ENCODE data around the gene POLR2E. TPM values are rescaled to one million over a fixed set of nuclear protein-coding genes. Genes with fewer than 3 reads are reported as not detected.

Gene POLR2E
- total RNA-seq, 2 experiments from 2014 or later: 171 to 229 TPM

DNA sequence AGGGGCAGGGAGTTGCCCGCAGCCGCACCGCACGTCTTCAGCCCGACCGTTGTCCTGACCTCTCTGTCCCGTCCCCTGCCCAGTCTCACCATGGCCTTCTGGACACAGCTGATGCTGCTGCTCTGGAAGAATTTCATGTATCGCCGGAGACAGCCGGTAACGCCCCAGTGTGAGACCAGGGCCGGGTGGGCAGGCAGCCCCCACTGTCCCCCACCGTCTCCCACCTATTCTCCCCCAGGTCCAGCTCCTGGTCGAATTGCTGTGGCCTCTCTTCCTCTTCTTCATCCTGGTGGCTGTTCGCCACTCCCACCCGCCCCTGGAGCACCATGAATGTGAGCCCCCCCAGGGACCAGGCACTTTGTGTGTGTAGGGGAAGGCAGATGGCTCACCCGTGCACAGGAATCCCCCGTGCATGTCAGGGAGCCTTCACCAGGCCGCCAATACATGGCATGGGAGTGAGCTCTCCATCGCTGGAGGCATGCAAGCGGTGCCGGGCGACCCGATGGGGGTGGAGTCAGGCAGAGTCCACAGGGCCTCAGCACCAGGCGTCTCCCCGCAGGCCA lies 53.8 kb downstream of the POLR2E start:
- POLR2A ChIA-PET: interaction anchor here (0.6 to 0.9 kb wide), 2 partner anchors 13 to 18 kb away, joined by 3 to 4 read pairs; no protein-coding TSS in a partner anchor
- DNase-seq: no peak
- Mint-ChIP-seq H3K36me3 (ENCODE audit: low read depth) (peaks cover 16% of the 10 kb centered on the region), H3K9me3 (ENCODE audit: low read depth) (no peaks in the 10 kb centered on the region), H3K4me1 (peaks cover 34% of the 10 kb centered on the region), H3K4me3 (peak overlapping the region; percentile 86), H3K27ac (no peak overlapping the region), H3K27me3 (no peaks in the 10 kb centered on the region)
- no peak for ATAC-seq
- CTCF ChIA-PET: interaction anchor here (0.5 to 1.0 kb wide), 4 partner anchors 15 to 246 kb away, joined by 3 to 6 read pairs (median 4); partner anchors contain the start of gene CNN2
- intact Hi-C loops (cut with DNase I, micrococcal nuclease): loop anchor here (2.0 kb wide), 2 partner anchors 21 to 199 kb away; partner anchors contain the start of genes ATP5F1D (in 1 of the 2), RNU6-2 (in 1 of the 2) and TMEM259 (in 1 of the 2)

DNA sequence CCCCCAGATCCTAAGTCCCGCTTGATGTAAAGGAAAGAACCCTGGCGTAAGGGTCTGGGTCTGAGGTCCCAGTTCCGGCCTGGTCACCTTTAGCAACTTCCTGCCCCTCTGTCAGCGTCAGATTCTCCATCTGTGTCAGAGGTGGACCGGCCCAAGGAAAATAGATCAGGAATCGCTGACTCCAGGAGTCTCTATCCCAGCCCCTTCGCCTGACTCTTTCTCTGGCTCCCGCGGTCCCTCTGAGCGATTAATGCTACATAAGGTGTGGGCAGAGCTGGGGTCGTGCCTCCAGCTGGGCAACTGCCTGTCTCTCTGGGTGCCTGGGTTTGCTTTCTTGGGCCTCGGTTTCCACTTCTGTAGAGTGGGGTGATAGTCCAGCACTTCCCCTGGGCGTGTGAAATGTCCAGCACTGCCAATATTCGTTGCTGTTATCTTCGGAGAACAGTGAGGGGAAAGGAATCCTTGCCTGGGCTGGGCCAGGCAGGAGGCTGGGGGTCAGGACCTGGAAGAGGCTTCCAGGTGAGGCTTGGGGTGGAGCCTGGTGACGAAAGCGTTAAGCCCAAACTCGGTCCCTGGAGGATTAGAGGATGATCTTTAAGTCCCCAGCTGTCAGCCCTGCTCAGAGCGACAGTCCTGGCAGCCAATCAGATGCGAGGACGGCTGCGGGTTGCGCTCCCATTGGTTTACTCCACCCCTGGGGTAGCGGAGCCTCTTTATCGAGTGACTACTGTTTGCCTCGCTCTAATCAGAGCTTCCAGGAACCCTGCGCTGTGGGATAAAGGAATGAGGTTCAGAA lies 54.5 kb downstream of the POLR2E start:
- peak; percentile 95 for DNase-seq
- peak; percentile 67 for ATAC-seq
- no peaks in the 10 kb centered on the region for H3K9me3 Mint-ChIP-seq (ENCODE audit: low read depth)
- peak overlapping the region; percentile 59 for H3K27ac Mint-ChIP-seq
- H3K4me3 Mint-ChIP-seq: peak overlapping the region; percentile 86
- peaks cover 34% of the 10 kb centered on the region for H3K4me1 Mint-ChIP-seq
- ChIA-PET POLR2A (interaction anchor here (0.6 to 1.1 kb wide), 7 partner anchors 12 to 24 kb away, joined by 3 to 4 read pairs (median 3); partner anchors contain the start of genes CNN2 and RNU6-2), CTCF (interaction anchor here (0.5 to 1.3 kb wide), 7 partner anchors 14 to 245 kb away, joined by 3 to 7 read pairs (median 4); partner anchors contain the start of gene CNN2)
- H3K36me3 Mint-ChIP-seq (ENCODE audit: low read depth): peaks cover 22% of the 10 kb centered on the region
- intact Hi-C loops (cut with DNase I, micrococcal nuclease): loop anchor here (1.0 to 2.0 kb wide), 6 partner anchors 12 to 200 kb away; partner anchors contain the start of genes RNU6-2 (in 2 of the 2), TMEM259 (in 2 of the 2), ARHGAP45 (in 1 of the 2) and ATP5F1D (in 1 of the 2)
- H3K27me3 Mint-ChIP-seq: no peaks in the 10 kb centered on the region

DNA sequence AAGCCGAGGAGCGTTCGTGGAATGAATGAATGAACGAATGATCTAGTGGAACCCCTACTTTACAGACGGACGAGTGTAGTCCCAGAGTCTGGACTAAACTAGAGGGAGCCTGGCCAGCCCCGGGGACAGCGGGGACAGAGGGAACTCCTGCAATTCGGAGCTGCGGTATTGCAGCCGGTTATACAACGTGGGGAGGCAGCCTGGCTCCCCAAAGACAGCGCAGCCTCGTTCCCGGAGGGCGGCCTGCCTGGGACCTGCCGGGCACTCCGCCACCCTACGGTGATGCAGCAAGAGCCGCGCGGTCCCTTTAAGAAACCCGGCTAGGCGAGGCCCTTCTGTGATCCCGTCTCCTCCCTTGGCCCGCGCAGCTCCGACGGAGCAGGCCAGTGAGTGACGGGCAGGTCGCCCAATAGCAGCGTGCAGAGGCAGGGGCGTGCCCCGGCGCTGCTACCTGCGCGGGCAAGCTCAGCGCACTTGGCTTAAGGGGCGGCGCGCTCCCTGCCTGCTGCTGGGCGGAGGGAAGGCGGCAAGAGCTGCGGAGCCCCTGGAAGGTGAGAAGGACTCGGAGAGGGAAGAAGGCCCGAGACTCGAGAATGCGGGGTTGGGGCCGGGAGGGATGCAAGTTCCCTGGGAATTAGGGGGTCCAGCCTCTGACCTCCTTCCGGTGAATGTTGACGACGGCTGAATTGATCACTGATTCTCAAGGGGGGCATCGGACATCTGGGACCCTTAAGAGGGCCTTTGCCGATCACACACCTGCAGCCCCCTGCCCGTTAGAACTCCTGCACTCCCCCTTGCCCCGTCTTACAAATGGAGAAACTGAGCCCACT lies 55.3 kb downstream of the POLR2E start, which contains the start of gene ABCA7:
Gene ABCA7, plus strand, starts transcription at position 462 of the 830 bp plus-strand sequence. CDS start 1,255 bp downstream, outside the sequence.
- H3K4me1 Mint-ChIP-seq: peaks cover 34% of the 10 kb centered on the region
- intact Hi-C loops (cut with DNase I, micrococcal nuclease): loop anchor here (1.0 to 2.0 kb wide), 6 partner anchors 12 to 201 kb away; partner anchors contain the start of genes RNU6-2 (in 2 of the 2), TMEM259 (in 2 of the 2), ARHGAP45 (in 1 of the 2) and ATP5F1D (in 1 of the 2)
- peak within 1 kb of the TSS; percentile 74 for H3K27ac Mint-ChIP-seq
- ATAC-seq (peak; percentile 96), DNase-seq (peak; percentile 100)
- H3K9me3 Mint-ChIP-seq (ENCODE audit: low read depth): no peaks in the 10 kb centered on the region
- H3K4me3 Mint-ChIP-seq: peak within 1 kb of the TSS; percentile 86
- peaks cover 26% of the 10 kb centered on the region for H3K36me3 Mint-ChIP-seq (ENCODE audit: low read depth)
- ChIA-PET POLR2A (interaction anchor here (0.6 to 1.1 kb wide), 6 partner anchors 11 to 683 kb away, joined by 3 to 4 read pairs (median 4); partner anchors contain the start of genes CNN2 and RNU6-2), CTCF (interaction anchor here (0.6 to 1.3 kb wide), 6 partner anchors 15 to 486 kb away, joined by 3 to 7 read pairs (median 4); no protein-coding TSS in a partner anchor)
- no peaks in the 10 kb centered on the region for H3K27me3 Mint-ChIP-seq

DNA sequence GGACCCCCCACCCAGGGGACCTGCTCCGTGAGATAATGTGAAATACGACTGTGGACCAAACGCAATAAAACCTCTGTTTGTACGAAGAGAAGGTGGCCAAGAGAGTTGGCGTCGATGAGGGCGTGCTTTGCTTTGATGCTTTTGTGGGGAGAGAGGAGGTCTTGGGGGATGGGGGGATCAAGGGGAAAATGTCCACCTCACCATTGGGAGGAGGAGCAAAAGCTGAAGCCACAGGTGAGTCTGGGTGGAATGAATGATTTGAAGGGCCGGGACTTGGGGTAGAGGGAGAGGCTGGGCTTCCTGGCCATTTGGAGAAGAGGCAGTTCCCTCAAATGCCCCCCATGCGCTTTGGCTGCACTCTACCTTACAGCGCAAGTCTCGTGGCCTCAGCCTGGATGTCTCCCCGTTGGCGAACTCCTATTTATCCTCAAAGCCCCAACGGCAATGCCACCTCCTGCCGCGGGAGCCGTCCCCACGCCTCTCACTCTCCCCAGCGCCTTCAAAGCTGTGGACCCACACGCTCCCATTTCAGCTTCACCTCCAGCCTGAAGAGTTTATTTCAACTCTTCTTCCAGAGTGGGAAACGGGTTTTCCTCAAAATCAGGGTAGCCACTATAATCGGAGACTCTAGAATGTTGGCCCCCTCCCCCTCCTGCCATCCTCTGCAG lies 56.1 kb downstream of the POLR2E start:
- Mint-ChIP-seq H3K36me3 (ENCODE audit: low read depth) (peaks cover 26% of the 10 kb centered on the region), H3K27me3 (no peaks in the 10 kb centered on the region), H3K9me3 (ENCODE audit: low read depth) (no peaks in the 10 kb centered on the region), H3K27ac (peak overlapping the region; percentile 74), H3K4me3 (peak overlapping the region; percentile 86), H3K4me1 (peaks cover 34% of the 10 kb centered on the region)
- ChIA-PET POLR2A (interaction anchor here (0.6 to 1.1 kb wide), 6 partner anchors 10 to 684 kb away, joined by 3 to 4 read pairs (median 4); partner anchors contain the start of genes CNN2 and RNU6-2), CTCF (interaction anchor here (0.7 to 1.7 kb wide), 7 partner anchors 8 to 486 kb away, joined by 3 to 7 read pairs (median 3); no protein-coding TSS in a partner anchor)
- intact Hi-C loops (cut with DNase I, micrococcal nuclease): no loop called here
- ATAC-seq (no peak), DNase-seq (no peak)

DNA sequence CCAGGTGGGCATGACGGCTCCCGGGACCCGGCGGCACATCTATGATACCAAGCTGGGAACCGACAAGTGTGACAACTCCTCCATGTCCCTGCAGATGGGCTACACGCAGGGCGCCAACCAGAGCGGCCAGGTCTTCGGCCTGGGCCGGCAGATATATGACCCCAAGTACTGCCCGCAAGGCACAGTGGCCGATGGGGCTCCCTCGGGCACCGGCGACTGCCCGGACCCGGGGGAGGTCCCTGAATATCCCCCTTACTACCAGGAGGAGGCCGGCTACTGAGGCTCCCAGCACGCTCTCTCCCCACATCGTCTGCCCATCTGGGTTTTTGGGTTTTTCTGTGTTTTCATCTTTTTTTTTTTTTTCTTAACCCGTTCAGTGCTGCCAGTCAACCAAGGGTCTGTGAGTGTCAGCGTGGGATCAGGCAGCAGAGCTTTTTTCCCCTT lies 57.5 kb downstream of the POLR2E start:
- ATAC-seq (no peak), DNase-seq (no peak)
- Mint-ChIP-seq H3K27me3 (no peaks in the 10 kb centered on the region), H3K4me1 (peaks cover 38% of the 10 kb centered on the region), H3K27ac (peak overlapping the region; percentile 80), H3K4me3 (peak overlapping the region; percentile 52), H3K36me3 (ENCODE audit: low read depth) (peaks cover 34% of the 10 kb centered on the region), H3K9me3 (ENCODE audit: low read depth) (no peaks in the 10 kb centered on the region)
- ChIA-PET POLR2A (interaction anchor here (0.9 to 1.1 kb wide), 2 partner anchors 16 to 44 kb away, joined by 4 to 7 read pairs; partner anchors contain the start of gene RNU6-2), CTCF (interaction anchor here (1.6 to 1.7 kb wide), 2 partner anchors 15 to 27 kb away, joined by 3 to 7 read pairs; no protein-coding TSS in a partner anchor)
- intact Hi-C loops (cut with DNase I, micrococcal nuclease): no loop called here

Other genes starting within 250 kb of the POLR2E start
- gene ELANE, start 243.1 kb downstream of the POLR2E start, total RNA-seq: not detected
- gene CFD, start 235.7 kb downstream of the POLR2E start, total RNA-seq: 1 to 10 TPM in 1 of 2 experiments, under 1 TPM in 1; 0.79 to 1.5 TPM
- 10 to 100 TPM; 52.6 to 70.3 TPM for gene MED16, start 202.2 kb downstream of the POLR2E start, total RNA-seq
- gene RNU6-9, start 201.9 kb downstream of the POLR2E start, total RNA-seq: not detected
- gene R3HDM4, start 182.2 kb downstream of the POLR2E start, total RNA-seq: 10 to 100 TPM; 73.7 to 83.3 TPM
- 10 to 100 TPM; 14.3 to 18.4 TPM for gene KISS1R, start 178.0 kb downstream of the POLR2E start, total RNA-seq
- gene ARID3A, start 169.3 kb downstream of the POLR2E start, total RNA-seq: 10 to 100 TPM; 25.1 to 36.0 TPM
- gene WDR18, start 111.0 kb downstream of the POLR2E start, total RNA-seq: 10 to 100 TPM; 71.6 to 87.8 TPM
- gene GRIN3B, start 95.0 kb downstream of the POLR2E start, total RNA-seq: under 1 TPM in 1 of 2 experiments, not detected in 1; 0.09 TPM
- 100 to 1,000 TPM; 106 to 128 TPM for gene TMEM259, start 74.3 kb downstream of the POLR2E start, total RNA-seq
- not detected for gene RNU6-2, start 73.9 kb downstream of the POLR2E start, total RNA-seq
- 100 to 1,000 TPM; 108 to 130 TPM for gene CNN2, start 68.8 kb downstream of the POLR2E start, total RNA-seq
- 10 to 100 TPM; 14.4 to 16.9 TPM for gene ABCA7, start 55.3 kb downstream of the POLR2E start, total RNA-seq
- gene ARHGAP45, start 28.2 kb downstream of the POLR2E start, total RNA-seq: 100 to 1,000 TPM; 107 to 137 TPM
- gene GPX4, start 8.6 kb upstream of the POLR2E start, total RNA-seq: 100 to 1,000 TPM; 192 to 218 TPM
- 100 to 1,000 TPM; 108 to 113 TPM for gene SBNO2, start 78.9 kb upstream of the POLR2E start, total RNA-seq
- 10 to 100 TPM; 49.2 to 61.5 TPM for gene STK11, start 110.4 kb upstream of the POLR2E start, total RNA-seq
- gene CBARP, start 142.6 kb upstream of the POLR2E start, total RNA-seq: 1 to 10 TPM in 1 of 2 experiments, under 1 TPM in 1; 0.82 to 1.1 TPM
- gene ATP5F1D, start 146.4 kb upstream of the POLR2E start, total RNA-seq: 100 to 1,000 TPM; 161 to 180 TPM
- 10 to 100 TPM; 46.5 to 47.9 TPM for gene MIDN, start 153.2 kb upstream of the POLR2E start, total RNA-seq
- 100 to 1,000 TPM; 123 to 188 TPM for gene CIRBP, start 174.0 kb upstream of the POLR2E start, total RNA-seq
- gene FAM174C, start 180.2 kb upstream of the POLR2E start, total RNA-seq: 10 to 100 TPM; 75.3 to 88.3 TPM
- gene EFNA2, start 190.5 kb upstream of the POLR2E start, total RNA-seq: not detected